Measurements from ENCODE around the gene LRRC61. TPM values are rescaled to one million over a fixed set of nuclear protein-coding genes. Genes with fewer than 3 reads are reported as not detected.

LRRC61 gene
- total and polyA plus RNA-seq, 7 donors = 4.4 to 18.6 (median 10.8) TPM

- Histone ChIP-seq H3K27me3 (no peaks in the 10 kb centered on the region), H3K36me3 (peaks cover 0 to 47% (median 19%) of the 10 kb centered on the region in 4 donors), H3K4me3 (no peak overlapping the region), H3K4me1 (peaks cover 0 to 46% (median 40%) of the 10 kb centered on the region in 4 donors), H3K27ac (peak overlapping the region in 2 of 4 donors; percentile 26 to 37), H3K9me3 (no peaks in the 10 kb centered on the region)
- DNase-seq = peak; percentile 60
- intact Hi-C loops (cut with DNase I) = loop anchor here (10.0 kb wide), 1 partner anchor 592 kb away; no protein-coding TSS in a partner anchor
- 17 to 60% methylated on average over 21 of the region's 21 CpGs for WGBS, 2 donors
- TF ChIP-seq POLR2A (IDR thresholded peaks at IDR 0.05) = no peak
- no peak for TF ChIP-seq POLR2AphosphoS5 (IDR thresholded peaks at IDR 0.05)
- no peak for TF ChIP-seq CTCF (IDR thresholded peaks at IDR 0.05)
- TF ChIP-seq EP300 (IDR thresholded peaks at IDR 0.05) = no peak
Observed at GRCh38 chr7:150373049-150373801, 50.1 kb downstream of the LRRC61 start.

DNA sequence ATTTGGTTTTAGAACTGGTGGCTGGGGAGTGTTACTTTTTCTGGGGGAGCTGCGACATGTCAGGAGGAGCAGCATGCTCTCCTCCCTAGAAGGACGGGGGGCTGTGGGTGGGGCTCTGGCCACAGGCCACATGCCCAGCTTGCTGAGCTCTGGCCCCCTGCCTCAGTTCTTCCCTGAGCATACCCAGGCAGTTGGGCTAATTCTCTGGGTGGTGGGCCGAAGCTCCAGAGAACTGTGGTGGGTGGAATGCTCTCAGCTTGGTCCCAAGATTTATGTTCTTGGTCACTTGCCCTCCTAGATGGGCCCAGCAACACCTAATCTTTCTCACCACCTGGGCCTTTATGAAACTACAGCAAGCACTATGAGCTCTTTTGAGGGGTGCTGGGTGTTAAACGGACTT, 50.9 kb downstream of the LRRC61 start:
- peak; percentile 58 for DNase-seq
- 18 to 70% methylated on average over 4 of the region's 4 CpGs for WGBS, 2 donors
- TF ChIP-seq CTCF (IDR thresholded peaks at IDR 0.05) (no peak), EP300 (IDR thresholded peaks at IDR 0.05) (no peak), POLR2A (IDR thresholded peaks at IDR 0.05) (no peak), POLR2AphosphoS5 (IDR thresholded peaks at IDR 0.05) (no peak)
- no peak overlapping the region for H3K4me3 ChIP-seq
- intact Hi-C loops (cut with DNase I) = loop anchor here (10.0 kb wide), 1 partner anchor 591 kb away; no protein-coding TSS in a partner anchor
- H3K27me3 ChIP-seq = no peaks in the 10 kb centered on the region
- H3K27ac ChIP-seq = peak overlapping the region in 2 of 4 donors; percentile 26 to 37
- peaks cover 0 to 47% (median 19%) of the 10 kb centered on the region in 4 donors for H3K36me3 ChIP-seq
- H3K9me3 ChIP-seq = no peaks in the 10 kb centered on the region
- peaks cover 0 to 48% (median 43%) of the 10 kb centered on the region in 4 donors for H3K4me1 ChIP-seq

GRCh38 chr7:150374472-150374871, 51.3 kb downstream of the LRRC61 start:
- intact Hi-C loops (cut with DNase I) = loop anchor here (10.0 kb wide), 1 partner anchor 590 kb away; no protein-coding TSS in a partner anchor
- peaks cover 0 to 47% (median 19%) of the 10 kb centered on the region in 4 donors for H3K36me3 ChIP-seq
- H3K9me3 ChIP-seq = no peaks in the 10 kb centered on the region
- no peaks in the 10 kb centered on the region for H3K27me3 ChIP-seq
- DNase-seq = no peak
- peak overlapping the region in 2 of 4 donors; percentile 26 to 37 for H3K27ac ChIP-seq
- WGBS, 2 donors = 23 to 79% methylated on average over 5 of the region's 5 CpGs
- TF ChIP-seq POLR2A (IDR thresholded peaks at IDR 0.05) = no peak
- TF ChIP-seq EP300 (IDR thresholded peaks at IDR 0.05) = no peak
- no peak for TF ChIP-seq POLR2AphosphoS5 (IDR thresholded peaks at IDR 0.05)
- TF ChIP-seq CTCF (IDR thresholded peaks at IDR 0.05) = no peak
- peaks cover 0 to 47% (median 41%) of the 10 kb centered on the region in 4 donors for H3K4me1 ChIP-seq
- no peak overlapping the region for H3K4me3 ChIP-seq

GRCh38 chr7:150375662-150376521, 52.7 kb downstream of the LRRC61 start:
- no peak for DNase-seq
- peak overlapping the region in 3 of 4 donors; percentile 37 to 93 (median 42) for H3K27ac ChIP-seq
- H3K4me1 ChIP-seq = peaks cover 0 to 45% (median 38%) of the 10 kb centered on the region in 4 donors
- no peaks in the 10 kb centered on the region for H3K27me3 ChIP-seq
- no peaks in the 10 kb centered on the region for H3K9me3 ChIP-seq
- 20 to 60% methylated on average over 10 of the region's 10 CpGs for WGBS, 2 donors
- H3K4me3 ChIP-seq = no peak overlapping the region
- no peak for TF ChIP-seq POLR2A (IDR thresholded peaks at IDR 0.05)
- no peak for TF ChIP-seq POLR2AphosphoS5 (IDR thresholded peaks at IDR 0.05)
- no peak for TF ChIP-seq EP300 (IDR thresholded peaks at IDR 0.05)
- TF ChIP-seq CTCF (IDR thresholded peaks at IDR 0.05) = no peak
- intact Hi-C loops (cut with DNase I) = loop anchor here (10.0 kb wide), 1 partner anchor 589 kb away; no protein-coding TSS in a partner anchor
- peaks cover 0 to 36% (median 19%) of the 10 kb centered on the region in 4 donors for H3K36me3 ChIP-seq

All from sigmoid colon (tissue), 7 donors.